ENCODE results near the gene CISTR. TPM values are rescaled to one million over a fixed set of nuclear protein-coding genes. Genes with fewer than 3 reads are reported as not detected.

The CISTR gene
- total RNA-seq, 6 donors from 2014 or later = not detected

DNA sequence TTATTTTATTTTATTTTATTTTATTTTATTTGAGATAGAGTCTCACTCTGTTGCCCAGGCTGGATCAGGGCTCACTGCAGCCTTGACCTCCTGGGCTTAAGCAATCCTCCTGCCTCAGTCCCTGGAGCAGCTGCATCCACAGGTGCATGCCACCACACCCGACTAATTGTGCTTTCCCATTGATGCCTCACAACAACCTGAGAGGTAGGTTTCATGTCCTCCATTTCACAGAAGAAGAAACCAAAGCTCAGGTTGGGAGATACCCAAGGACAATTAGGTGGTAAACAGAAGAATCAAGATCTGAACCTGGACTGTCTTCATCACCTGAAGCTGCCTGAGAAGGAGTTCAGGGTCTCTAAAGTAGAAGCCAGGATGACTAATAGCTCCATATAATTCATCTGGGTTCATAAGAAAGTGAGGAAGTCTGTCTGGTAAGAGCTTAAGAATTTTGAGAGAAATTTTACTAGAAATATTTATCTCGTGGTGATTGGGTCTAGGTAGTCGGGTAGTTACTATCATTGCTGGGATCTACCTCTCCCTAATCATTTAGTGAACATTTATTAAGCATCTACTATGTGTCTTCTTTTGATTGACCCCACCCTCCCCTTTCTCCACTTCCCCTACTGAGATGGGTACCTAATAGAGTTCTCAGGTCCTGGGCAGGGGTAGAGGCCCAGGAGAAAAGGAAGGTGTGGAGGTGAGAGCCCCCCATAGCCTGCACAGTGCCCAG, 52.7 kb downstream of the CISTR start:
- no peak for TF ChIP-seq POLR2A (IDR thresholded peaks at IDR 0.05)
- no peak for TF ChIP-seq POLR2AphosphoS5 (IDR thresholded peaks at IDR 0.05)
- TF ChIP-seq, protein P1, sequence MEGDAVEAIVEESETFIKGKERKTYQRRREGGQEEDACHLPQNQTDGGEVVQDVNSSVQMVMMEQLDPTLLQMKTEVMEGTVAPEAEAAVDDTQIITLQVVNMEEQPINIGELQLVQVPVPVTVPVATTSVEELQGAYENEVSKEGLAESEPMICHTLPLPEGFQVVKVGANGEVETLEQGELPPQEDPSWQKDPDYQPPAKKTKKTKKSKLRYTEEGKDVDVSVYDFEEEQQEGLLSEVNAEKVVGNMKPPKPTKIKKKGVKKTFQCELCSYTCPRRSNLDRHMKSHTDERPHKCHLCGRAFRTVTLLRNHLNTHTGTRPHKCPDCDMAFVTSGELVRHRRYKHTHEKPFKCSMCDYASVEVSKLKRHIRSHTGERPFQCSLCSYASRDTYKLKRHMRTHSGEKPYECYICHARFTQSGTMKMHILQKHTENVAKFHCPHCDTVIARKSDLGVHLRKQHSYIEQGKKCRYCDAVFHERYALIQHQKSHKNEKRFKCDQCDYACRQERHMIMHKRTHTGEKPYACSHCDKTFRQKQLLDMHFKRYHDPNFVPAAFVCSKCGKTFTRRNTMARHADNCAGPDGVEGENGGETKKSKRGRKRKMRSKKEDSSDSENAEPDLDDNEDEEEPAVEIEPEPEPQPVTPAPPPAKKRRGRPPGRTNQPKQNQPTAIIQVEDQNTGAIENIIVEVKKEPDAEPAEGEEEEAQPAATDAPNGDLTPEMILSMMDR (IDR thresholded peaks at IDR 0.05) = no peak
- TF ChIP-seq EP300 (IDR thresholded peaks at IDR 0.05) = no peak
- H3K4me1 ChIP-seq = peaks cover 19 to 26% (median 23%) of the 10 kb centered on the region in 4 donors
- H3K27ac ChIP-seq = no peak overlapping the region
- 73% methylated on average over 3 of the region's 3 CpGs for WGBS, 2 donors
- no peak for ATAC-seq (ENCODE audit: low FRiP score in 2 of 2)
- no peaks in the 10 kb centered on the region for H3K36me3 ChIP-seq
- DNase-seq = no peak
- H3K9me3 ChIP-seq = no peaks in the 10 kb centered on the region
- peaks cover 0 to 33% (median 17%) of the 10 kb centered on the region in 4 donors for H3K27me3 ChIP-seq
- no peak overlapping the region for H3K4me3 ChIP-seq

DNA sequence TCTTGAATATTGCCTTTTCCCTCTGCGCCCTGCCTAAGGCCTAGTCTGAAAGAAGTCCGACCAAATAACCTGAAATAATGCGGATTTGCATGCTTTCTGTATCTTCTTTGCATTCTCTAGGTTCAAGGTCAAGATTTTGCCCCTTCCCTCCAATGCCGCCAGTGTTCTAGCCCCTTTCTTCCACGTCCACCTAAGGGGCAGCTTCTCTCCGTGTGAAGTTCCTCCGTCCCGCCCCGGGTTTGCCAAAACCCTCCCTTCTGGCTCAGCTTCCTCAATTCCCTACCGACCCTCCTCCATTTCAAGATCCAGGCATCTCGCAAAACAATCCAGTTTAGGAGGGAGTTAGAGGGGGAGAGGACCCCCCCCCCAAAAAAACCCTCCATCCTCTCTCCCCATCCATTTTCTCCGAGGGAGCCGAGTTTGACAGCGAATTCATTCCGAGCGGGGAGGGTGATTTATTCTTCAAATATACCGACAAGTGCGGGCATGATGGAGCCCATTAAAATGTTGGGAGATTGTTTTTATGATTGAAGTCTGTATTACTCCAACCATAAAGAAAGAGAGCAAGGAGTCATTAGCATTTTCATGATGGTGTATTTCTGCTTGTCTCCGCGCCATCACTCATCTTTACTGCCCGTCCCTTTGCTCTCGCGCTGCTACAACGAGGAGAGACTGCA, 55.0 kb downstream of the CISTR start:
- TF ChIP-seq POLR2A (IDR thresholded peaks at IDR 0.05) (no peak), EP300 (IDR thresholded peaks at IDR 0.05) (no peak), POLR2AphosphoS5 (IDR thresholded peaks at IDR 0.05) (no peak)
- TF ChIP-seq, protein P1 (IDR thresholded peaks at IDR 0.05) = no peak
- ATAC-seq (ENCODE audit: low FRiP score in 2 of 2) (no peak), DNase-seq (peak in 1 of 2 donors; percentile 26)
- H3K4me1 ChIP-seq = peaks cover 19 to 26% (median 23%) of the 10 kb centered on the region in 4 donors
- WGBS, 2 donors = 16 to 25% methylated on average over 24 of the region's 24 CpGs
- peaks cover 0 to 35% (median 19%) of the 10 kb centered on the region in 4 donors for H3K27me3 ChIP-seq
- H3K36me3 ChIP-seq = no peaks in the 10 kb centered on the region
- H3K9me3 ChIP-seq = no peaks in the 10 kb centered on the region
- H3K4me3 ChIP-seq = peak overlapping the region; percentile 8 to 38 (median 26)
- H3K27ac ChIP-seq = no peak overlapping the region

Other genes starting within 250 kb of the CISTR start
- gene NPFF, start 244.5 kb downstream of the CISTR start, total RNA-seq = 1 to 10 TPM in 1 of 6 donors, not detected in 5; 6.2 TPM
- 10 to 100 TPM; 23.4 to 48.9 (median 41.2) TPM for gene ATF7, start 125.6 kb downstream of the CISTR start, total RNA-seq
- 100 to 1,000 TPM; 140 to 273 (median 206) TPM for gene ATP5MC2, start 75.9 kb downstream of the CISTR start, total RNA-seq
- 100 to 1,000 TPM; 147 to 605 (median 204) TPM for gene CALCOCO1, start 24.5 kb downstream of the CISTR start, total RNA-seq
- gene HOXC13, start 186.9 kb upstream of the CISTR start, total RNA-seq = not detected
- gene HOXC12, start 202.9 kb upstream of the CISTR start, total RNA-seq = not detected
- gene HOXC11, start 221.1 kb upstream of the CISTR start, total RNA-seq = not detected
- gene HOTAIR, start 223.0 kb upstream of the CISTR start, total RNA-seq = not detected
- gene HOXC10, start 233.2 kb upstream of the CISTR start, total RNA-seq = not detected
- gene HOXC9, start 248.2 kb upstream of the CISTR start, total RNA-seq = under 1 TPM in 2 of 6 donors, not detected in 4; 0.17 to 0.23 TPM